NCI-H1092 treated with DMSO at 0.1 percent for 48 hours (cell line): ENCODE data around the gene HNRNPA2B1.
"Not testable (repeated sequence)": the region's sequence is repeated elsewhere in the genome, so short reads cannot be mapped to it uniquely, and the experiment has no call there.

Experiments used
- DNase-seq: peaks from one replicate; lab custom pipeline; 2025; lab: John Stamatoyannopoulos, UW

The HNRNPA2B1 gene

GRCh38 chr7:26185131-26185843 lies 15.3 kb downstream of the HNRNPA2B1 start:
- DNase-seq = no peak

DNA sequence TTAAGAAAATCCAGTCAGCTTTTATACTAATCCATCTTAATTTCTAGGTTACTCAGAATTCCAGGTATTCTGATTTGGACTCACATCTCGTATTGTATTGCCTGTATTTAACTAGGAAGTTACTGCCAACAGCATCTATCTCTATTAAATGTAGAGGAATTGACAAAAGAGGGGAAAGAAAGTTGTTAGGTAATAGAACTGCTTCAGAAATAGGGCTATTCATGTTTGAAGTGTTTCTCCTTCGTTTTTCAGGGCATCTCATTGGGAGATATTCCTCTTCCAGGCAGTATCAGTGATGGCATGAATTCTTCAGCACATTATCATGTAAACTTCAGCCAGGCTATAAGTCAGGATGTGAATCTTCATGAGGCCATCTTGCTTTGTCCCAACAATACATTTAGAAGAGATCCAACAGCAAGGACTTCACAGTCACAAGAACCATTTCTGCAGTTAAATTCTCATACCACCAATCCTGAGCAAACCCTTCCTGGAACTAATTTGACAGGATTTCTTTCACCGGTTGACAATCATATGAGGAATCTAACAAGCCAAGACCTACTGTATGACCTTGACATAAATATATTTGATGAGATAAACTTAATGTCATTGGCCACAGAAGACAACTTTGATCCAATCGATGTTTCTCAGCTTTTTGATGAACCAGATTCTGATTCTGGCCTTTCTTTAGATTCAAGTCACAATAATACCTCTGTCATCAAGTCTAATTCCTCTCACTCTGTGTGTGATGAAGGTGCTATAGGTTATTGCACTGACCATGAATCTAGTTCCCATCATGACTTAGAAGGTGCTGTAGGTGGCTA lies 16.1 kb downstream of the HNRNPA2B1 start:
- not testable (repeated sequence) for DNase-seq

- peak; percentile 66 for DNase-seq
Observed at GRCh38 chr7:26183545-26184280, 16.8 kb downstream of the HNRNPA2B1 start.

DNA sequence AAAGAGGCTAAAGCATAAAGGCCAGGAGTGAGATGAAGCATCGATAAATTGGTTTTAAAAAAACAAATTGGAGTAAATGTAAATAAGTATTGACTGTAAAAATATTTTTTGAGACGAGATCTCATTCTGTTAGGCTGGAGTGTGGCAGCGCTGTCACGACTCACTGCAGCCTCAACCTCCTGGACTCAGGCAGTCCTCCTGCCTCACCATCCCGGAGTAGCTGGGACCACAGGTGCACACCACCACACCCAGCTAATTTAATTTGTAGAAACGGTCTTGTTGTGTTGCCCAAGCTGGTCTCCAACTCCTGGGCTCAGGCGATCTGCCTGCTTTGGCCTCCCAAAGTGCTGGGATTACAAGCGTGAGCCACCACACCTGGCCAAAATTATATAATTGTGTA lies 17.8 kb downstream of the HNRNPA2B1 start:
- DNase-seq = no peak

DNA sequence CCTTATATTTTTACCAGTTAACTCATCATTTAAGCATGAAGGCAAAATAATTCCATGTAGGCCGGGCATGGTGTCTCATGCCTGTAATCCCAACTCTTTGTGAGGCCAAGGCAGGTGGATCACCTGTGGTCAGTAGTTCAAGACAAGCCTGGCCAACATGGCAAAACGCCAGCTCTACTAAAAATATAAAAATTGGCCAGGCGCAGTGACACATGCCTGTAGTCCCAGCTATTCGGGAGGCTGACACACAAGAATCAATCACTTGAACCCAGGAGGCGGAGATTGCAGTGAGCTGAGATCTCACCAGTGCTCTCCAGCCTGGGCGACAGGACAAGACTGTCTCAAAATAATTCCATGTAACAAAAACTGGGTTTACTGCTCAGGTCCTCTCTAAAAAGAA lies 18.3 kb downstream of the HNRNPA2B1 start:
- DNase-seq = no peak

- no peak for DNase-seq
Observed at GRCh38 chr7:26181474-26182227, 18.9 kb downstream of the HNRNPA2B1 start.

- DNase-seq = no peak
Observed at GRCh38 chr7:26180792-26181198, 19.8 kb downstream of the HNRNPA2B1 start.

DNA sequence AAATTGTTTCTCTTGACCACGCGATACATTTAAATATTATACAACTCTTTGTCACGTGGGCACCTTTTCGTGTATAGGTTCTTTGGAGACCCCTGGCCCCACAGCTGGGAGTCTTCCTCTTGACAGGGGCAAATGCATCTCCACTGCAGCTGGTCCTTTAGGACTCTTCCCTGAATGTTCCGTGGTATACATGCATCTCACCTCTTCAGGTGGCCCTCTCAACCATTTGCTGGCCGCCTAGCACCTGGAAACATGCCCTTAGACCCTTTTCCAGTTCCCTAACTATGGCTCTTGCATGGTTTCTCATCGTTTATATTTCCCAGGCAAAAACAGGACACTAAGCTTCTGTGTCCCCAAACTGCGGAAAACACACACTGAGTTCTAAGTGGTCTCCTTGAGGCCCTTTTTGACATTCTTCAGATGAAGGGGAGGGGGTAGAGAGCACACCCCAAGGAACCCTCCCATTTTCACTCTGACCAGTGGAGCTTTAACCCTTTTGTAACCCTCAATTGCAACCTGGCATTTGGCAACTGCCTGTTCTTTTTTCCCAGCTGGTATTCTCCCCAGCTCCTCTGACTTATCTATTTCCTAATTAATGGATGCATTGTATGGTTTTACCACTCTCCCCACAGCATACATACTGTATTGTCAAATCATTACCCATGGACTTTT lies 20.6 kb downstream of the HNRNPA2B1 start:
- no peak for DNase-seq

- DNase-seq = no peak
Observed at GRCh38 chr7:26179422-26179821, 21.1 kb downstream of the HNRNPA2B1 start.

- DNase-seq = no peak
Observed at GRCh38 chr7:26178272-26178960, 22.1 kb downstream of the HNRNPA2B1 start.

DNA sequence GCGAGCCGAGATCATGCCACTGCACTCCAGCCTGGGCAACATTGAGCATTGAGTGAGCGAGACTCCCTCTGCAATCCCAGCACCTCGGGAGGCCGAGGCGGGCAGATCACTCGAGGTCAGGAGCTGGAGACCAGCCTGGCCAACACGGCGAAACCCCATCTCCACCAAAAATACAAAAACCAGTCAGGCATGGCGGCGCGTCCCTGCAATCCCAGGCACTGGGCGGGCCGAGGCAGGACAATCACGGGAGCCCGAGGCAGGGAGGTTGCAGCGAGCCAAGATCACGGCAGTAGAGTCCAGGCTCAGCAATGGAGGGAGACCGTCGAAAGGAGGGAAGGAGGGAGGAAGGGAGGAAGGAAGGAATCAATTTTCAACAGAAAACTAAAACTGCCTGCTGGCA lies 23.3 kb downstream of the HNRNPA2B1 start:
- DNase-seq = not testable (repeated sequence)

- not testable (repeated sequence) for DNase-seq
Observed at GRCh38 chr7:26176696-26177095, 23.9 kb downstream of the HNRNPA2B1 start.

GRCh38 chr7:26175903-26176302 lies 24.6 kb downstream of the HNRNPA2B1 start:
- not testable (repeated sequence) for DNase-seq

DNA sequence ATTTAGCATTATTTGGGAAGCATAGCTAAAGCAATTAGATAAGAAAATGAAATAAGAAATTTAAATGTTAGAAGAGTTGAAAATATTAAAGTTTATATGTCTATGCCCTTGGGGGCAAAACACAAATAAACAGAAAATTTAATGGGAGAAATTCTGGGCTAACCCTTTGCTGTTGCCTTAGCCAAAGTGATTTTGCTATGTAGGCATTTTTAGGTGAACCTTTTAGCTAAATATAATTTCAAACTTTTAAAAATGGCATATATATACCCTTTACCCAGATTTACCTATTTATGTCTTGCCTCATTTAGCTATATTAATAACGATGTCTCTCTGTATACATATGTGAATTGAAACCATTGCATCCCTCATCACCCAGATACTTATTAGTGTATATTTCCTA lies 28.5 kb downstream of the HNRNPA2B1 start:
- DNase-seq = no peak

DNA sequence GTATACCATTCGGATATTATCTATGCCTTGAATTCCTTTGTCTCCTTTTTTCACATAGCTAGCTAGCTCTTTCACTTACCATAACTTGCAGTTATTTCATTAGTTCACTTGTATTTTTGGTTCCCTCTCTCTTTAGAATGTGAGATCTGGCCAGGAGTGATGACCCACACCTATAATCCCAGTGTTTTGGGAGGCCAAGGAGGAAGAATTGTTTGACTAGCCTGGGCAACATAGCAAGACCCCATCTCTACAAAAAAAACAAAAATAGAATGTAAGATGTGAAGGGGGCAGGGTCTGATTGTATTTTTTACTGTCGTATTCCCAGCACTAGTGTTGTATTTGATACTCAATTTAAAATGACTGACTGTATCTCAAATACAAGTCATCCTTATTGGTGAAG lies 28.9 kb downstream of the HNRNPA2B1 start:
- DNase-seq = no peak

DNA sequence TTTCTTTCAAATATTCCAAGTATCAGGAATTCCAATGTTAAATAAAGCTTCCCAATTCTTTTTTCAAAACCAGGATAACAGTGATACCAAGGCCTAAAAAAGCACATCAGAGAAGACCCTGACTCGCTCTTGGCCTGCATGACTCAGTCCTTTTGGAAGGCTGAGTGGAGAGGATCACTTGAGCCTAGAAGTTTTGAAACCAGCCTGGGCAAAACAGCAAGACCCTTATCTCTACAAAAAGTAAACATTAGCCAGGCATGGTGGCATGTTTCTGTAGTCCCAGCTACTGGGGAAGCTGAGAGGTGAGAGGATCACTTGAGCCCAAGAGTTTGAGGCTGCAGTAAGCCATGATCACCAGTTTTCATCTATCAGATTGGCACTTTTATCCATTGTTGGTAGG lies 29.9 kb downstream of the HNRNPA2B1 start:
- DNase-seq = no peak

GRCh38 chr7:26169271-26169670 lies 31.3 kb downstream of the HNRNPA2B1 start:
- no peak for DNase-seq

DNA sequence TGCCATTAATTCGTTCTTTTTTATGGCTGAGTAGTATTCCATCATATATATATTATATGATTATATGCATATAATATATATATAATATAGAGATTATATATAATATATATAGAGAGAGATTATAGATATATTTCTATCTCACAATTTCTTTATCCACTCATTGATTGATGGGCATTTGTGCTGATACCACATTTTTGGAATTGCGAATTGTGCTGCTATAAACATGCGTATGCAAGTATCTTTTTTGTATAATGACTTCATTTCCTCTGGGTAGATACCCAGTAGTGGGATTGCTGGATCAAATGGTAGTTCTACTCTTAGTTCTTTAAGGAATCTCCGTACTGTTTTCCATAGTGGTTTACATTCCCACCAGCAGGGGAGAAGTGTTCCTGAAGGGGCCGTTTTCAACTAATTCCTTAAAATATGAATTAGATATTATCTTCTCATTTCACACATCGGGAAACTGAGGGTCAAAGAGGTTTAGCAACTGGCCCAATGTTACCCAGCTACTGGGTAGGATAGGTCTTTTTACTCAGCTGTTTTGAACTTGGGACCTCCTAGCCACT lies 32.0 kb downstream of the HNRNPA2B1 start:
- DNase-seq = no peak

DNA sequence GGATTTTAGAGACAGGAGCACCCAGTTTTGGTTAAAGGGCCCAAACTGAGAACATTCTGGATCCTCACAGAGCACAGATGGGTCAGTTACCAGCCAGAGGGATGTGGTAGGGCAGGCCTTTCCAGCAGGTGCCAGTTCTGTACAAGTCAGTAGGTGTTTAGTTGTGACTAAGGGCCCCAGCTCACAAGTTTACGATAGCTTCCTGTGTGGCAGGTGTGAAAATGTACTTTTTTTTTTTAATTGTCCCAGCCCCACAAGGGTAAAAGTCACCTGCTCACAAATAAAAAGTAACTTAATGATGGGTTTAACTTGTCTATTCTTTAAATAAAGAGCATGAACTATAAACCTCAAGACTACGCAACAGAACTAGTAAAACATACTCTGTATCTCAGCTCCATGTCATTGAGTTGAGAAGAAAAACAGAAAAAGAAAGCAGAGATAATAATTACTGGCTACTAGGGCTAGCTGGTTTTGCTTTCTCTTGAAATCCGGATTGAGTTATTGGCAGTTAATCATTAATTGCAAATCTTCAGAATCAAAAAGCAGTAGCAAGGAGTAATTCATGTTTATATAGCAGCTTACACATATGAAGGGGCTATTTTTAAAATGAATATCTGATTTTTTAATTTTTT lies 33.1 kb downstream of the HNRNPA2B1 start:
- DNase-seq = no peak

DNA sequence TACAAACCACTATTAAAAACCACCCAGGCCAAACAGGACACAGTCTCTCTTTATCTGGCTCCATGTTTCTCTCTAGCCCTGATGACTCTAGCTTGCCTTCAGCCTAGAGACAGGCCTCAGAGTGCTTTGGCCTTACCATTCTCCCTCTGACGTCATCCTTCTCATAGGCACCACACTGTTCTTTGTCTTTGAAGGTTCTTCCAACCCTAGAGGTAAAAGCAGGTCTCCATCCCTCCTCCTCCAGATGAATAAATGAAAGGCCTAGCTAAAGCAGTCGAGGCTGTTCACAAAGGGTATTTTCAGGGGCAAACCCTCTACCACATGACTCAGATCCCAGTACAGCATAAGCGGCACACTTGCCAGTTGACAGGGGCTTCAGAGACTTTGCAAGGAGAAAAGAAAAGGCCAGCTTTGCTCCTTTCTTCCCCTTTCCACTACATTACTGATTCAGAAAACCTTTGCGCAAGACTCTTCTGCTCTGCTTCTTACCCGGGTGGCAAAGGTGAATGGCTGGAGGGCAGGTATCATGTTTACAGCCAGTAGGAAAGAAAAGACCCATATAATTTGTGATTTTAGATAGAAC lies 33.8 kb downstream of the HNRNPA2B1 start:
- DNase-seq = no peak
